ENCODE data around the gene ADARB2.

The ADARB2 gene

DNA sequence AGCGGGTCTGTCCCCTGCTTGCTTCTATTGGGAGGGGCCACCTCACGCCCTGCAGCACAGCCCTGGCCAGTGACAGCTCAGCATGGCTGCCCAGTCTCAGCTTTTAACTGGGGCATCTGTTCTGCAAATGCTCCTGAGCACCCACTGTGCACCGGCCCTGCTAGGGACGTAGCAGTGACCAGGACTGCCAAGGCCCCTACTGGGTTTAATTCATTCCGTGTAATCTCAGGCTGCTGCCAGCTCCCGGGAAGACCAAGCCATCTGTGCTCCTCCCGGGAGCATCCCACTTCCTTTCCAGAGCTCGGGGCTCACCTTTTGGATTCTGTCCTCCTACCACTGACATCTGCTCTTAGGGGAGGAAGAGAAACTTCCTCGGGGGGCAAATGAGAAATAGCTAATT lies 85.2 kb downstream of the ADARB2 start:
- H3K36me3 ChIP-seq (ENCODE audit: control insufficient read depth in 2 of 2, insufficient read depth in 1 of 2, low read length in 2 of 2), result no peaks in the 10 kb centered on the region
- ChIA-PET CTCF (no interaction called here), POLR2A (no interaction called here)
- no peak overlapping the region for H3K4me3 ChIP-seq (ENCODE audit: low read depth, low read length)
- no peaks in the 10 kb centered on the region for H3K9me3 ChIP-seq (ENCODE audit: control insufficient read depth, insufficient read depth, low read depth, low read length)
- no peaks in the 10 kb centered on the region for H3K4me1 ChIP-seq (ENCODE audit: control insufficient read depth, insufficient read depth, low read length)
- no peak overlapping the region for H3K27ac ChIP-seq (ENCODE audit: extremely low read depth, low read depth, low read length)
- TF ChIP-seq ZNF239 (tag by site-specific recombination; IDR thresholded peaks at IDR 0.05), result no peak
- TF ChIP-seq TCF7L2 (IDR thresholded peaks at IDR 0.05; ENCODE audit: borderline replicate concordance, low read depth, low read length), result no peak
- TF ChIP-seq ZNF658 (tag by site-specific recombination; IDR thresholded peaks at IDR 0.05), result no peak
- TF ChIP-seq, protein P1, sequence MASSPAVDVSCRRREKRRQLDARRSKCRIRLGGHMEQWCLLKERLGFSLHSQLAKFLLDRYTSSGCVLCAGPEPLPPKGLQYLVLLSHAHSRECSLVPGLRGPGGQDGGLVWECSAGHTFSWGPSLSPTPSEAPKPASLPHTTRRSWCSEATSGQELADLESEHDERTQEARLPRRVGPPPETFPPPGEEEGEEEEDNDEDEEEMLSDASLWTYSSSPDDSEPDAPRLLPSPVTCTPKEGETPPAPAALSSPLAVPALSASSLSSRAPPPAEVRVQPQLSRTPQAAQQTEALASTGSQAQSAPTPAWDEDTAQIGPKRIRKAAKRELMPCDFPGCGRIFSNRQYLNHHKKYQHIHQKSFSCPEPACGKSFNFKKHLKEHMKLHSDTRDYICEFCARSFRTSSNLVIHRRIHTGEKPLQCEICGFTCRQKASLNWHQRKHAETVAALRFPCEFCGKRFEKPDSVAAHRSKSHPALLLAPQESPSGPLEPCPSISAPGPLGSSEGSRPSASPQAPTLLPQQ (tag by site-specific recombination; IDR thresholded peaks at IDR 0.05), result no peak
- no peak for TF ChIP-seq ZFP69B (tag by site-specific recombination; IDR thresholded peaks at IDR 0.05)
- TF ChIP-seq SCRT1 (tag by site-specific recombination; IDR thresholded peaks at IDR 0.05; ENCODE audit: borderline replicate concordance), result no peak
- TF ChIP-seq ZNF169 (tag by site-specific recombination; IDR thresholded peaks at IDR 0.05), result no peak
- TF ChIP-seq KLF9 (tag by site-specific recombination; IDR thresholded peaks at IDR 0.05; ENCODE audit: low read depth), result no peak
- TF ChIP-seq, protein P2, sequence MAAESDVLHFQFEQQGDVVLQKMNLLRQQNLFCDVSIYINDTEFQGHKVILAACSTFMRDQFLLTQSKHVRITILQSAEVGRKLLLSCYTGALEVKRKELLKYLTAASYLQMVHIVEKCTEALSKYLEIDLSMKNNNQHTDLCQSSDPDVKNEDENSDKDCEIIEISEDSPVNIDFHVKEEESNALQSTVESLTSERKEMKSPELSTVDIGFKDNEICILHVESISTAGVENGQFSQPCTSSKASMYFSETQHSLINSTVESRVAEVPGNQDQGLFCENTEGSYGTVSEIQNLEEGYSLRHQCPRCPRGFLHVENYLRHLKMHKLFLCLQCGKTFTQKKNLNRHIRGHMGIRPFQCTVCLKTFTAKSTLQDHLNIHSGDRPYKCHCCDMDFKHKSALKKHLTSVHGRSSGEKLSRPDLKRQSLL (tag by site-specific recombination; IDR thresholded peaks at IDR 0.05), result no peak
- no peak for TF ChIP-seq ZNF521 (tag by site-specific recombination; IDR thresholded peaks at IDR 0.05)
- no peak for TF ChIP-seq ZNF670 (tag by site-specific recombination; IDR thresholded peaks at IDR 0.05; ENCODE audit: low read depth)
- TF ChIP-seq FEZF1 (tag by site-specific recombination; IDR thresholded peaks at IDR 0.05), result no peak
- no peak for TF ChIP-seq ZNF2 (tag by site-specific recombination; IDR thresholded peaks at IDR 0.05)

DNA sequence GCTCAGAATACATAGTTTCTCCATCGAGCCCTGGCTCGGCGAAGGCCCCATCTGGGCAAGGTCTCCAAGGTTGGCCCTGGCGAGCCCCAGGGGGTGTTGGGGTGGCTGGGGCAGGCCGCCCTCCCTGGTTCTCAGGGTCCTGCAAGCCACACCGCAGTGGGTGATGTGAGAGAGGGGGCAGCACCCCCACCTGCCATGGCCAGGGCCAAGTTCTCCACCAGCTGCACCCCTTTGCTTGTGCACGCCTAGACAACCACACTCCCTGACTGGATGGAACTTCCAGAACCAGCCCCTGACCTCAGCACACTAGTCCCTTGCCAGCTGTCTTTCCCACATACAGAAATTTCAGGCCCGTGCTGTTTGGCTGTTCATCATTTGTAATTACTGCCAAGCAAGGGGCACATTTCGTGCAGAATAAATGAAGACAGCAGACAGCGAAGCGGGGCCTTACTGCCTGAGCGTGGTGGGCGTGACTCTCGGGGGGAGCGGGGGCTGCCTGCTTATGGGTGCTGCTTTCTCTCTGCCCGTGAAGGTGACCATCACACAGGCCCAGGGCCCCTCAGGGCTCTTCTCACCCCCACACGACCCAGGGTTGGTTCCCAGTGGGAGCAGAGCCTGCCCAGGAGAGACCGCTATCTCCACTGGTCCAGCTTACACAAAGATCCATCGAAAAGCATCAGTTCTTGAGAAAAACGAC lies 85.9 kb downstream of the ADARB2 start:
- TF ChIP-seq HOXC10 (CRISPR knock-in tag; IDR thresholded peaks at IDR 0.05) (no peak), ZNF239 (tag by site-specific recombination; IDR thresholded peaks at IDR 0.05) (no peak)
- Histone ChIP-seq H3K9me3 (ENCODE audit: control insufficient read depth, insufficient read depth, low read depth, low read length) (no peaks in the 10 kb centered on the region), H3K27ac (ENCODE audit: extremely low read depth, low read depth, low read length) (no peak overlapping the region), H3K36me3 (ENCODE audit: control insufficient read depth in 2 of 2, insufficient read depth in 1 of 2, low read length in 2 of 2) (no peaks in the 10 kb centered on the region), H3K4me3 (ENCODE audit: low read depth, low read length) (no peak overlapping the region), H3K4me1 (ENCODE audit: control insufficient read depth, insufficient read depth, low read length) (no peaks in the 10 kb centered on the region)
- ChIA-PET CTCF (no interaction called here), POLR2A (no interaction called here)

DNA sequence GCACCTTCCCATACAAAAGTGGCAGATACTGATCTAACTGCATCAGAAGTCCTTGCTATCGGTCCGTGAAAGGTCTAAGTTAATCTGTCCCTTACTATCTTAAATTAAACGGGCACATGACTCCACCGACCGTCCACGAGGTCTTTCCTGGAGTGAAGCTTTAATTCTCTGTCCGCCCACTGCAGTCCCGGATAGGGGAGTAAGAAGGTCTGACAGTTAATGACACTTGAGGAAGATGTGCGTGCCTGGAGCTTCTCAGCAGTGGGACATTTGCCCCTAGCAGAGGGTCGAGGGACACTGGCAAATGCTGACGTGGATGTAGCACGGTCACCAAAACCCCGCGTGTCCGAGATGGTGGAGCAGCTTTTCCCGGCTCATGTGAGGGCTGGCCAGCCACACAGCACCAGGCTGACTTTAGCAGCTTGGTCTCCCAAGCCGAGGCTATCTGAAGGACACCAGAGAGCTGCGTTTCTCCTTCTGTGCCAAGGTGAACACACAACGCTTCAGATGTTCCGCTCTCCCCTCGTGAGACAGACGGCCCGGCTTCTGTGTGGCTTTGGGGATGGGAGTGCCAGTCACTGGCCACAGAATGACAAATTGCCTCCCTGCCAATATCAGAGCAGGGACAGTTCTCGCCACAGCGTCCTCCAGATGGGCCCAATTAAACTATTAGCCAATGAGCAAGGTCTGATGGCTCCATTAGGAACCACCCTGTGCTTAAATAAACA lies 86.6 kb downstream of the ADARB2 start:
- Histone ChIP-seq H3K4me1 (ENCODE audit: control insufficient read depth, insufficient read depth, low read length) (no peaks in the 10 kb centered on the region), H3K4me3 (ENCODE audit: low read depth, low read length) (no peak overlapping the region), H3K27ac (ENCODE audit: extremely low read depth, low read depth, low read length) (no peak overlapping the region), H3K9me3 (ENCODE audit: control insufficient read depth, insufficient read depth, low read depth, low read length) (no peaks in the 10 kb centered on the region), H3K36me3 (ENCODE audit: control insufficient read depth in 2 of 2, insufficient read depth in 1 of 2, low read length in 2 of 2) (no peaks in the 10 kb centered on the region)
- CTCF ChIA-PET, result interaction anchor here (0.6 kb wide), 1 partner anchor 65 kb away, joined by 3 read pairs; no protein-coding TSS in a partner anchor
- POLR2A ChIA-PET, result no interaction called here
- TF ChIP-seq ZNF416 (tag by site-specific recombination; IDR thresholded peaks at IDR 0.05), result no peak
- TF ChIP-seq ZNF366 (tag by site-specific recombination; conservative IDR thresholded peaks at IDR 0.05), result no peak
- no peak for TF ChIP-seq MYNN (tag by site-specific recombination; IDR thresholded peaks at IDR 0.05; ENCODE audit: borderline replicate concordance)
- TF ChIP-seq, protein P3, sequence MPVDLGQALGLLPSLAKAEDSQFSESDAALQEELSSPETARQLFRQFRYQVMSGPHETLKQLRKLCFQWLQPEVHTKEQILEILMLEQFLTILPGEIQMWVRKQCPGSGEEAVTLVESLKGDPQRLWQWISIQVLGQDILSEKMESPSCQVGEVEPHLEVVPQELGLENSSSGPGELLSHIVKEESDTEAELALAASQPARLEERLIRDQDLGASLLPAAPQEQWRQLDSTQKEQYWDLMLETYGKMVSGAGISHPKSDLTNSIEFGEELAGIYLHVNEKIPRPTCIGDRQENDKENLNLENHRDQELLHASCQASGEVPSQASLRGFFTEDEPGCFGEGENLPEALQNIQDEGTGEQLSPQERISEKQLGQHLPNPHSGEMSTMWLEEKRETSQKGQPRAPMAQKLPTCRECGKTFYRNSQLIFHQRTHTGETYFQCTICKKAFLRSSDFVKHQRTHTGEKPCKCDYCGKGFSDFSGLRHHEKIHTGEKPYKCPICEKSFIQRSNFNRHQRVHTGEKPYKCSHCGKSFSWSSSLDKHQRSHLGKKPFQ (tag by site-specific recombination; IDR thresholded peaks at IDR 0.05), result no peak
- TF ChIP-seq ZNF121 (tag by site-specific recombination; IDR thresholded peaks at IDR 0.05), result no peak
- no peak for TF ChIP-seq ZNF514 (tag by site-specific recombination; IDR thresholded peaks at IDR 0.05)
- no peak for TF ChIP-seq ZNF585B (tag by site-specific recombination; IDR thresholded peaks at IDR 0.05)
- TF ChIP-seq ZNF394 (tag by site-specific recombination; IDR thresholded peaks at IDR 0.05; ENCODE audit: borderline replicate concordance), result no peak
